Right ventricle myocardium inferior (tissue), 1 donor: ENCODE results near the gene PNMA1. TPM values are rescaled to one million over a fixed set of nuclear protein-coding genes. Genes with fewer than 3 reads are reported as not detected.

Source experiments
- ATAC-seq: fragments of 200-7000 bp; cut with Tn5 transposase; one replicate; pipeline ENCODE4 v1.9.1; 2020; ENCODE audit warnings: mild to moderate bottlenecking, moderate library complexity
- DNase-seq: peaks from one replicate; pipeline ENCODE4 v3.0.0; 2021; ENCODE audit errors: missing footprints
- intact Hi-C: fragments of 100-400 bp; cut with DNase I; formaldehyde crosslinking; loops from one replicate; pipeline ENCODE4 v1.11.0; 2022
- total RNA-seq: library from RNA; stranded (reverse); fragmentation: NEBNext Ultra II Directional; extraction: Animal tissue kit (Norgen Biotek cat#: 25700); gene quantifications from one replicate; pipeline ENCODE4 v1.2.1, GENCODE V29; 2021
- donor health status: DM: no; HTN: yes; CAD: no; lungs with severe emphysema.

PNMA1 gene
- total RNA-seq, 1 donor from 2014 or later, result 14.9 TPM

GRCh38 chr14:73752297-73752992 is 38.3 kb upstream of the PNMA1 start:
- ATAC-seq (peak; percentile 64), DNase-seq (peak; percentile 87)
- intact Hi-C loops, result no loop called here

- ATAC-seq (no peak), DNase-seq (no peak)
- intact Hi-C loops, result no loop called here
Measured at GRCh38 chr14:73751157-73751691, 37.0 kb upstream of the PNMA1 start.

GRCh38 chr14:73750531-73750901 is 36.3 kb upstream of the PNMA1 start:
- no peak for DNase-seq
- intact Hi-C loops, result no loop called here

GRCh38 chr14:73749706-73750530 is 35.7 kb upstream of the PNMA1 start:
- DNase-seq (no peak), ATAC-seq (no peak)
- intact Hi-C loops, result no loop called here

More at GRCh38 chr14:73750531-73750901, 36.3 kb upstream of the PNMA1 start:
- ATAC-seq, result no peak

- DNase-seq (no peak), ATAC-seq (no peak)
- intact Hi-C loops, result no loop called here
Measured at GRCh38 chr14:73748858-73749357, 34.7 kb upstream of the PNMA1 start.

GRCh38 chr14:73747379-73748211 is 33.4 kb upstream of the PNMA1 start:
- intact Hi-C loops, result no loop called here
- ATAC-seq (no peak), DNase-seq (no peak)

DNA sequence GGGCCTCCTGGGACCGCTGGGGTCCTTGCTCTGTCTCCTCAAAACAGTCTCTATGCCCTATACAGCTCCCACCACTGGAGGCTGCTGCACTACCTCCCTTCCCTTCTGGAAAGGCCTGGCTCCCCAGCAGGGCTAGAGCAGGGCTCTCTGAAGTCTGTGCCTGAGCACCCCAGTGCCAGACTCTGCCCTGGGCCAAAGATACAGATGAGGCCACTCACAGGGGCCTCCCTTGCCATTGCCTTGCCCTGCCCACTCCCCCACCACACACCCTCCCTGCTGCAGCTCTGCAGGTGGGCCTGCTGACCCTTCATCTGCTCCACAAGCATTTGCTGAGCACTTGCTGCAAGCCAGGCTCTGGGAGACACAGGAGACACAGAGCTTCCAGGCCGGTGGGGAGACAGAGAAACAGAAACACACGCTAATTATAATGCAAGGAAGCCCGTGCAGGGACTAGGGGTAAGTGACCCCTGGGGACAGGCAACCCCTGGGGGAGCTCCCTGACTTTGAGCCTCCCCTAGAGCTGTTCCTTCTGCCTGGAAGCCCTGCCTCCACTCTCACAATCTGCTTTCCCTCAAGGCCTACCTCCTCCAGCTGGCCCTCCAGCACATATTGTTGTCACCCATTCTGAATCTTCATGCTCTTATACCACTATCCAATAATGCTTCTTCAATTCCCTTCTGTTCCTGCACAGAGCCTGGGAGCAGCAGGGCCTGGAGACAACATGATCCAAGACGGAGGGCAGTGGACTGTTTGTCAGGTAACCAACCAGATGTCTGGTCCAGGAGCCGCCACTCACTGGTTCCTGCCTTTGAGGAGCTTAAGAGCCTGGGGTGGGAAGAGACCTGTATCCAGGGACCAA is 32.6 kb upstream of the PNMA1 start:
- ATAC-seq, result no peak
- intact Hi-C loops, result no loop called here
- DNase-seq, result no peak

DNA sequence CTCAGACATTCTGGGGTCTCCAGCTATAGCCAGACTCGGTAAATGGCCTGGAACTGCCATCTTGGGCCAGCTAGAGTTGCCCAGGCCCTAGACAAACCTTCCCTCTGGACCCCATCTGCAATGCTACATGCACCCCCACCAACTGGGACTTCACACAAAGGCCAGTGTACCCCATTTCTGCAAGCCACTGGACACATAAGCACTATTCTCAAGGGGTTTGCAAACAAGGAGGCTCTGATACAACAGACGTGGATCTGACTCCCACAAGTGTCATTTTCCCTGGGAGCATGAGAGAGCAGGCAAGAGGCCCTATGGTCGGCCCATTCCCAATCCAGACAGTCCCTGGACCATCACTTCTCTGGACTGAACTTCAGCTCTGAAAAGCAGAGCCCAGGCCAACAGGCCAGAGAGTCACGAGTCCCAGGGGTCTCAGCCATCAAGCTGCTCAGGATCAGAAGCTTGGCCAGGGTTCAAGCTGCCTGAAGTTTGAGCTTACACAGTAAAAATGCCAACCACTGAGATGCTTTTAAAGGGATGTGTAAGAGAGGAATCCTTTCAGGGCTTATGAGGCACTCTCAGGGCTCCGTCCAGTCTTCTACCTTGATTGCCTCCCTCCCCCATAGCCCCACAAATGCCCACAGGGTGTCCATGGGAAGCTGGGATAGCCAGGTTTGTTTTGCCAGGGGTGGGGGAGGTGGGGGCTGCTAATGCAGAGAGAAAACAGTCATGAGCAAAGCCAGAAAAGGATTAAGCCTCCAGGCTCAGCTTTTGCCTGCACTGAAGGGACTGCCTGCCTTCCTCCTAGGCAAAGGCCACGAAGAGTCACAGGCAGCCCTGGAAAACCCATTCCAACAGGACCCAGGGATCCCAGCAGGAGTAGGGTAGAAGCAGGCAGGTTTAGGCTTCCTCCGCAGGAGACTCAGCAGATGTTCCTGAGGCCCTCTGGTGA is 31.7 kb upstream of the PNMA1 start:
- ATAC-seq (no peak), DNase-seq (no peak)
- intact Hi-C loops, result no loop called here

DNA sequence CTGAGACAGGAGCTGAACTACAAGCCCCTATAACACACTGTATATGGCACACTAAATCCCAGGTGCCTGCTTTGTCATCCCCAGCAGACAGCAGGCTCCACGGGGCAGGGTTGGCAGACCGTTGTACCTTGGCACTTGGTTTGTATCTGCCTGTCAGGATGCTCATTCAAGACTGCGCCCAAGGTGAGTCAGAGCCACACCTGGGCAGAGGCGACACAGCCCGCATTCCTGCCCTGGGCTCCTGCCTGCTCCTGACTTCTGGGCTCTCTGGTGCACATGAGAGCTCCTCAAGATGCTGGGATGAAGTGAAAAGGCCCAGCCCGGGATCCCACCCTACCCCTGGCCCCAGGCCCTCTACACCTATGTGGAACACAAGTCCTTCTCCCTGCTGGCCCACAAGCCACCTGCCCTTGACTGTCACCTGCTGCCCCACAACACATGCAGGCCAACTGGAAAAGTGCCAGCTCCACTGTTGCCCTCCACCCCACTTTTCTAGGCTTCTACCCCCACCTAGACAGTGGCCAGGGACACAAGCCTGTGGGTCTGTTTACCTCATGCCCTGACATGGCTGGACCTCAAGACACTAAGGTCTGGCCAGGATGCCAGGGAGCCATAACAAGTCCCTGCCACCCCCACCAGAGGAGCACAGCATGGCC is 30.8 kb upstream of the PNMA1 start:
- intact Hi-C loops, result loop anchor here (5.0 kb wide), 1 partner anchor 42 kb away; no protein-coding TSS in a partner anchor
- no peak for DNase-seq
- ATAC-seq, result no peak

GRCh38 chr14:73744175-73744867 is 30.1 kb upstream of the PNMA1 start:
- no peak for DNase-seq
- no peak for ATAC-seq
- intact Hi-C loops, result loop anchor here (5.0 kb wide), 1 partner anchor 43 kb away; no protein-coding TSS in a partner anchor

DNA sequence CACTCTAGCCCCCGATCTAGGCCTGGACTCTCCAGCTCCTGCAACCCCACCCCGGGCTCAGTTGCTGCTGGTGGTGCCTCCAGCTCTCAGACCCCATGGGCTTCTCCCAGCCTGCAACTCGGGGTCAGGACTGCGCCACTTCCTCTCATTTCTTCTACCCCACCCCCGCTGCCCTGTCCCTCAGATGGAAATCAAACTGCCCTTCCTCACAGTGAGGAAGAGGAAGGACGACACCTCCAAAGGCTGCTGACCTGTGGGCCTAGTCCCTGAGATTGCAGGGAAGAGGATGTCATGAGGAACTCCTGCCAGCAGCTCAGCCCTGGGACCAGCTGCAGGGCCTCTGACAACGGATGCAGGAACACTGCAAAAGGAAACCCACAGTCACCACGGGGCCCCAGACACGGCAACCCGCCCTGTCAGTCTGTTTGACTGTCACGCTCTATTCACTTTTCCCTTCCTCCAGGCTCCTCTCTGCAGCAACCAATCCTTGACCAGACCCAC is 29.3 kb upstream of the PNMA1 start:
- peak; percentile 17 for ATAC-seq
- intact Hi-C loops, result loop anchor here (5.0 kb wide), 1 partner anchor 44 kb away; no protein-coding TSS in a partner anchor

GRCh38 chr14:73742520-73743238 is 28.5 kb upstream of the PNMA1 start:
- no peak for DNase-seq
- ATAC-seq, result no peak
- intact Hi-C loops, result loop anchor here (5.0 kb wide), 1 partner anchor 45 kb away; no protein-coding TSS in a partner anchor

More for the DNA sequence above, 29.3 kb upstream of the PNMA1 start:
- DNase-seq, result peak; percentile 86

GRCh38 chr14:73741876-73742519 is 27.8 kb upstream of the PNMA1 start:
- ATAC-seq (no peak), DNase-seq (peak; percentile 68)
- intact Hi-C loops, result loop anchor here (5.0 kb wide), 1 partner anchor 45 kb away; no protein-coding TSS in a partner anchor

GRCh38 chr14:73741386-73741875 is 27.2 kb upstream of the PNMA1 start:
- intact Hi-C loops, result loop anchor here (5.0 kb wide), 1 partner anchor 46 kb away; no protein-coding TSS in a partner anchor
- DNase-seq (peak; percentile 87), ATAC-seq (peak; percentile 54)
